Measurements from ENCODE around the gene FAM221B. TPM values are rescaled to one million over a fixed set of nuclear protein-coding genes. Genes with fewer than 3 reads are reported as not detected.

Gene FAM221B
- total and polyA plus RNA-seq, 7 donors: 0.03 TPM; not detected in 6

DNA sequence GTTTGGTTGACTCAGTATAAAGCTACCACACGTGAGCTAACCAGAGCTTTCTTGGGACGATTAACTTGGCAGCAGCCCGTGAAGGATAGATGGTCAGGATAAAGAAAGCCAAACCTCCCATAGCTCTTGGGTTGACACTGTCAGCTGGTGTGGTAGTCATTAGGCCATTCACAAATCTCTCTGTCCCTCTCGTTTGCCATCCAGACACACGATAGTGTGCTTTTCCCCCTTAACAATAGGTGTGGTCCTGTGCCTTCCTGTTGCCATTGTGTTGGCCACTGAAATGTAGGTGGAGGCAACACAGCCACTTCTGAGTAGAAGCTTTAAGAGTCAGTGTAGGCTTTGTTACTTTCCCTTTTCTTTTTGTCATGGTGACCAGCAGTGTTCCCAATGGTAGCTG is 29.9 kb upstream of the FAM221B start:
- no peaks in the 10 kb centered on the region for H3K9me3 ChIP-seq
- TF ChIP-seq, protein P1, sequence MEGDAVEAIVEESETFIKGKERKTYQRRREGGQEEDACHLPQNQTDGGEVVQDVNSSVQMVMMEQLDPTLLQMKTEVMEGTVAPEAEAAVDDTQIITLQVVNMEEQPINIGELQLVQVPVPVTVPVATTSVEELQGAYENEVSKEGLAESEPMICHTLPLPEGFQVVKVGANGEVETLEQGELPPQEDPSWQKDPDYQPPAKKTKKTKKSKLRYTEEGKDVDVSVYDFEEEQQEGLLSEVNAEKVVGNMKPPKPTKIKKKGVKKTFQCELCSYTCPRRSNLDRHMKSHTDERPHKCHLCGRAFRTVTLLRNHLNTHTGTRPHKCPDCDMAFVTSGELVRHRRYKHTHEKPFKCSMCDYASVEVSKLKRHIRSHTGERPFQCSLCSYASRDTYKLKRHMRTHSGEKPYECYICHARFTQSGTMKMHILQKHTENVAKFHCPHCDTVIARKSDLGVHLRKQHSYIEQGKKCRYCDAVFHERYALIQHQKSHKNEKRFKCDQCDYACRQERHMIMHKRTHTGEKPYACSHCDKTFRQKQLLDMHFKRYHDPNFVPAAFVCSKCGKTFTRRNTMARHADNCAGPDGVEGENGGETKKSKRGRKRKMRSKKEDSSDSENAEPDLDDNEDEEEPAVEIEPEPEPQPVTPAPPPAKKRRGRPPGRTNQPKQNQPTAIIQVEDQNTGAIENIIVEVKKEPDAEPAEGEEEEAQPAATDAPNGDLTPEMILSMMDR (IDR thresholded peaks at IDR 0.05): no peak
- TF ChIP-seq POLR2AphosphoS5 (IDR thresholded peaks at IDR 0.05): no peak
- no peak for TF ChIP-seq EP300 (IDR thresholded peaks at IDR 0.05)
- no peak for TF ChIP-seq POLR2A (IDR thresholded peaks at IDR 0.05)
- H3K27ac ChIP-seq: no peak overlapping the region
- no peak for DNase-seq
- H3K36me3 ChIP-seq: peaks cover 0 to 7% (median 6%) of the 10 kb centered on the region in 4 donors
- intact Hi-C loops (cut with DNase I): no loop called here
- no peaks in the 10 kb centered on the region for H3K27me3 ChIP-seq
- 76 to 78% methylated on average over 5 of the region's 5 CpGs for WGBS, 2 donors
- H3K4me3 ChIP-seq: no peak overlapping the region
- no peaks in the 10 kb centered on the region for H3K4me1 ChIP-seq

- intact Hi-C loops (cut with DNase I): no loop called here
- no peak overlapping the region for H3K4me3 ChIP-seq
- H3K36me3 ChIP-seq: peaks cover 0 to 17% (median 10%) of the 10 kb centered on the region in 4 donors
- no peaks in the 10 kb centered on the region for H3K4me1 ChIP-seq
- no peaks in the 10 kb centered on the region for H3K9me3 ChIP-seq
- H3K27me3 ChIP-seq: no peaks in the 10 kb centered on the region
- no peak overlapping the region for H3K27ac ChIP-seq
- WGBS, 2 donors: 89 to 91% methylated on average over 5 of the region's 5 CpGs
- peak; percentile 19 for DNase-seq
- TF ChIP-seq, protein P1 (IDR thresholded peaks at IDR 0.05): no peak
- no peak for TF ChIP-seq EP300 (IDR thresholded peaks at IDR 0.05)
- no peak for TF ChIP-seq POLR2AphosphoS5 (IDR thresholded peaks at IDR 0.05)
- TF ChIP-seq POLR2A (IDR thresholded peaks at IDR 0.05): no peak
Observed at GRCh38 chr9:35856882-35857281, 28.4 kb upstream of the FAM221B start.

GRCh38 chr9:35856206-35856605 is 27.7 kb upstream of the FAM221B start:
- intact Hi-C loops (cut with DNase I): no loop called here
- Histone ChIP-seq H3K27me3 (no peaks in the 10 kb centered on the region), H3K36me3 (peaks cover 0 to 17% (median 10%) of the 10 kb centered on the region in 4 donors), H3K27ac (no peak overlapping the region), H3K4me3 (no peak overlapping the region), H3K9me3 (no peaks in the 10 kb centered on the region), H3K4me1 (no peaks in the 10 kb centered on the region)
- TF ChIP-seq POLR2A (IDR thresholded peaks at IDR 0.05) (no peak), POLR2AphosphoS5 (IDR thresholded peaks at IDR 0.05) (no peak), EP300 (IDR thresholded peaks at IDR 0.05) (no peak)
- DNase-seq: peak; percentile 26
- 77 to 83% methylated on average over 3 of the region's 3 CpGs for WGBS, 2 donors

GRCh38 chr9:35854091-35854762 is 25.7 kb upstream of the FAM221B start:
- H3K36me3 ChIP-seq: peaks cover 0 to 17% (median 10%) of the 10 kb centered on the region in 4 donors
- intact Hi-C loops (cut with DNase I): no loop called here
- 87 to 88% methylated on average over 7 of the region's 7 CpGs for WGBS, 2 donors
- no peaks in the 10 kb centered on the region for H3K4me1 ChIP-seq
- H3K4me3 ChIP-seq: no peak overlapping the region
- TF ChIP-seq, protein P1 (IDR thresholded peaks at IDR 0.05): no peak
- TF ChIP-seq POLR2A (IDR thresholded peaks at IDR 0.05): no peak
- TF ChIP-seq EP300 (IDR thresholded peaks at IDR 0.05): no peak
- no peak for TF ChIP-seq POLR2AphosphoS5 (IDR thresholded peaks at IDR 0.05)
- H3K9me3 ChIP-seq: no peaks in the 10 kb centered on the region
- DNase-seq: peak; percentile 34
- H3K27ac ChIP-seq: no peak overlapping the region
- H3K27me3 ChIP-seq: no peaks in the 10 kb centered on the region

- intact Hi-C loops (cut with DNase I): no loop called here
- Histone ChIP-seq H3K4me3 (no peak overlapping the region), H3K9me3 (no peaks in the 10 kb centered on the region), H3K4me1 (peaks cover 0 to 8% (median 5%) of the 10 kb centered on the region in 4 donors), H3K27ac (no peak overlapping the region), H3K27me3 (no peaks in the 10 kb centered on the region), H3K36me3 (peaks cover 0 to 17% (median 10%) of the 10 kb centered on the region in 4 donors)
- DNase-seq: peak; percentile 42
- WGBS, 2 donors: 87 to 94% methylated on average over 25 of the region's 25 CpGs
- TF ChIP-seq, protein P1 (IDR thresholded peaks at IDR 0.05): no peak
- no peak for TF ChIP-seq EP300 (IDR thresholded peaks at IDR 0.05)
- TF ChIP-seq POLR2A (IDR thresholded peaks at IDR 0.05): no peak
Observed at GRCh38 chr9:35852876-35853865, 24.6 kb upstream of the FAM221B start.

All from sigmoid colon (tissue), 7 donors.